GM12801 (cell line): ENCODE measurements around the gene SCLT1.

Source experiments
- CTCF ChIP-seq: IDR thresholded peaks from one replicate; pipeline ENCODE4 v1.5.1; 2011; ENCODE audit warnings: control low read depth; ENCODE audit not compliant: insufficient read length; ENCODE audit errors: extremely low read depth

Gene SCLT1

DNA sequence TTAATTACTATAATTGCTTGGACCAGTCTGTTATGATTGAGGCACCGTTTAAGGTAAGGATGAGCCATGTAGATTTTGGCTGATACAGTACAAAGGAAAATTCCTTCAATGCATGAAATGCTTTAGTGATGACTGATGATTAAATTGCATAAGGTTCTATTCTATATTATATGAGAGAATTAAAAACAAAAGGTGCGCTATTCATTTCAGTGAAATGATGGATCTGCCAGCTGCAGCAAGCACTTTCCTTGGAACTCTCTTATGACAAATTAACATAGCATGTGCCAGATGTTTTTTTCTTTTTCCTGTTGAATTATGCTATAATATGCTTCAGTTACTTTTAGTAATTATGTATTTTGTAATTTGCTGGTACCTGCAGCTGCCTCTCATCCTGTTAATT lies 185.4 kb downstream of the SCLT1 start:
- no peak for TF ChIP-seq CTCF

GRCh38 chr4:128906581-128906980 lies 186.8 kb downstream of the SCLT1 start:
- no peak for TF ChIP-seq CTCF

DNA sequence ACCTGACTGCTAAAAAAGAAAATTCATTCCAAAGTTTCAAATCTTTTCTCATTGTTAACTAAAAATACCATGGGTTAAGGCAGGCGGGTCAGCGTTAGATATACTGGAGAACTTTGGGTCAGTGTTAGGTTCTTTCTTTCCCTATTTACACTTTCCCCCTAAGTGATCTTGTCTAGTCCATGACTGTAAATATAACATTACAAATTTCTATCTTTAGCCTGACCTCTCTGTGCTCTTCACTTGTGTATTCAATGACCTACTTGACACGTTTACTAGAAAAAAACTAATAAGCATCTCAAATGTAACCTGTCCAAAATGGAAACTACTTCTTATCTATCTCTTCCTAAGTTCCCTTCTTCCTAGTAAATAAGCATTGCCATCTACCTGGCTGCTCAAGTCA lies 188.5 kb downstream of the SCLT1 start:
- TF ChIP-seq CTCF: no peak

- no peak for TF ChIP-seq CTCF
These were observed 212.7 kb downstream of the SCLT1 start for GRCh38 chr4:128880662-128881061.

DNA sequence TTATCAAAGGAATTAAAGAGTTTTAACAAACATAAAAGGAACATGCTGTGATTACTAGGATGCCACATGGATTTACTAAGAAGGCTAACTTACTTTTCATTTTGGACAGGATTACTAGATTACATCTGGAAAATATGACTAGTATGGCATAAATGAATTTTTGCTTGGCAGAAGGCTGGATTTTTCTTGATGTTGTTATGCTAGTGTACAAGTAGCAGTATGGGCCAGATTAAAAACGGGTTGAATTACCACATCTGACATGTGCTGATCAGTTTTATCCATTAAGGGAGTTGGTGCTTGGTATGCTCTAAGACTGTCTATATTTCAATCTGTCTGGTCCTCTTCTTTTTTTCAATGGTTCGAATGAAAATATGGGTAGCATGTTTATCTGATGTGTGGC lies 213.4 kb downstream of the SCLT1 start:
- no peak for TF ChIP-seq CTCF

DNA sequence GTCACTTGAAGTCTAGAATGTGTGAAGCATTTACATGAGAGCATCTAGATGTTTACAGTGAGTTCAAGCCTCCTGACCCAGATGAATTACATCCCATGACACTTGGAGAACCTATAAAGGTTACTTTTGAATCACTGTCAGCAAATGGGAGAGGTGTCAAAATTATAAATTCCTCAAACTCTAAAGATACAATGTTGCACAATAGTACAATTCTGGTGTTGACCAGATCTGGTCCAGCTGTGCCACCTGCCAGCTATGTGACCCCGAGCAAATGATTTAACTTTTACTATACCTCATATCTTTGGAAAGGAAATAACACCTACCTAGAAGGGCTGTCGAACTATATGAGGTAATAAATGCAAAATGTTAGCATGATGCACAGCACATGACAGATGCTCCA lies 214.1 kb downstream of the SCLT1 start:
- no peak for TF ChIP-seq CTCF

- TF ChIP-seq CTCF: no peak
These were observed 215.4 kb downstream of the SCLT1 start for GRCh38 chr4:128877934-128878333.

DNA sequence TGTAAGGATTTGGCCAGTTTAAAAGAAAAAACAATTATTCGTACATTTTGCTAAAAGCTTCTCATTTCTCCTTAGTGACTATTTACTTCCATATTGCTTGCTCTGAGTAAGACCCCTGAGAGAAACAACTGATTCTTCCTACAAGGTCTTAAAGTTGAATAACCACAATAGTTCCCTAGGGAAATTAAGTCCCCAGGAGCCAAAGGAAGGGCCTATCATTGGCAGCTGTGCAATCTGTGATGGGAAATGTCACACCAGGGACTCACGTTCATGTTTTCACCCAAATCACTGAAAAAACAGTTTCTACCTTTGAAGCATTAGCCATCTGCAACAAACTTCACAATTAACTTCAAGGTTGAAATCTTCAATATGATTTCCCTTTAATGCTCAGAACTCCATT lies 217.1 kb downstream of the SCLT1 start:
- no peak for TF ChIP-seq CTCF
